ENCODE results near the gene TNFRSF14. TPM values are rescaled to one million over a fixed set of nuclear protein-coding genes. Genes with fewer than 3 reads are reported as not detected.

TNFRSF14 gene
- polyA plus RNA-seq, 3 donors = 14.7 to 18.0 (median 15.5) TPM

DNA sequence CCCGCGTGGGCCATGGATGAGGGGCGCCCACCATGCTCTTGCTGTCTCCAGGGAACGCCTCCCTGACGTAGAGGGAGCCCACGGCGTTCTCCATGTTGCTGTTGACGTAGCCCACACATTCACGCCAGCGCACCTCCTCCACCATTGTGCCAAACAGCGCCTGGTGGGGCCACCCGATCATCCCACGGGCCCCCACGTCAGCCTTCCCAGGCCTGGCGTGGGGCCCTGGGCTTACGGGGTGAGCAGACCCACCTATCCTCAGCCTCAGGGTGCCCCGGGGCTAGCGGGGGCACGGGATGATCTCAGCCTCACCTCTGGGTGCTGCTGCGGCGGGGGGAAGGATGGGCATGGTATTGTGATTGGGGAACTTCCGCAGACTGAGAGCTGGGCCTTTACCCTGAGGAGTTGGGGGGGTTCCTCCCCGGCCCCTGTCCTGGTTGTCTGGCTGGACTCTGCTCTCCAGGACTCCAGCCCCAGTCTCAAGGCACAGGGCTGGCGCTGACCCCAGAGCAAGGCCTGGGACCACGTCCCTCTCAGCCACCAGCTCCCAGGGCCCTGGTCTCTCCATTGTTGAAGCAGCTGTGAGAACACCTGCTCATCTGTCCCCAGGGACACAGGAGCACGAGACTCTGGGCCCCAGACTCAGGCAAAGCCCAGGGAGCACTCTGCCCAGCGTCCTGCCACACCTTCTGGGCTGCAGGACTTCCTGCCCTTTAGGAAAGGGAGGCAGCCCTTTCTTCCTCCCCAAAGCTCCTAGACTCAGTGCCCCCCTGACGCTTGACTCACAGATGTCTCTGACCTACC, 40.6 kb downstream of the TNFRSF14 start:
- no peak for DNase-seq (ENCODE audit: low read depth in 3 of 3, low spot score in 2 of 3)

DNA sequence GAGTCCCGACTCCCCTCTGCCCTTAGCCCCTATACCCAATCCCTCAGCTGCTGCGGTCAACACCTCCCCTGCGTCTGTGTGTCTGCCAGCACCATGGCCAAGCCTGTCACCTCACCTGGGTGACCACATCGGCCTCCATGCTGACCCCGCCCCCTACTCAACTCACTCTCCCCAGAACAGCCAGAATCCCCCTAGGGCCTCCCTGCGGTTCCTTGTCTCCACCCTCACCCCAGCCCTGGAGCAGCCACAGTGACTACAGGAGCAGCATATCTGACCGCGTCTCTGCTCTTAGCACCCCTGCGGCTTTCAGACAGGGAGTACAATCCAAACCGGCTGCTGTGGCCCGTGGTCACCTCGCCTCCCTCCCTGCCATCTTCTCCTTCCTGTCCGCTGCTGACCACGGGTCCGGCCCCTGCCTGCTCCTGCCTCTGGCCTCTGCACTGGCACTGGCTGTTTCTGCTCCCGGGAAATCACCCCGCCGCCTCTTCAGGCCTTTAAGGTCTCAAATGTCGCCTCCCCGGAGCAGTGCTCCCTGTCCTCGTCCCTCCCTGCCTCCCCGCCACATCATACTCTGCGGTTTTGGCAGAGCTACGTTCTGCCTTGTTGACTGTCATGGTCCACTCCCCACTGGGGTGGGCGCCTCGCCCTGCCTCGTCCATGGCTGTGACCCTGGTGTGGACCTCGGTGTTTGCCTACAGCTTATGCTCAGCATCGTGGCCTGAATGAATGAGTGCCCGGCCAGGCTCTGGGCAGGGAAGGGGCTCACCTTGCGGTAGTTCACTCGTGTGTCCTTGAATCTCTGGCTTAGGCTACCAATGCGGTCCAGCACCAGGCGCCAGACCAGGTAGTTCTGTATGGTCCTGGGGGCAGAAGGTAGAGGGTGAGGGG, 41.5 kb downstream of the TNFRSF14 start:
- DNase-seq (ENCODE audit: low read depth in 3 of 3, low spot score in 2 of 3) = no peak

DNA sequence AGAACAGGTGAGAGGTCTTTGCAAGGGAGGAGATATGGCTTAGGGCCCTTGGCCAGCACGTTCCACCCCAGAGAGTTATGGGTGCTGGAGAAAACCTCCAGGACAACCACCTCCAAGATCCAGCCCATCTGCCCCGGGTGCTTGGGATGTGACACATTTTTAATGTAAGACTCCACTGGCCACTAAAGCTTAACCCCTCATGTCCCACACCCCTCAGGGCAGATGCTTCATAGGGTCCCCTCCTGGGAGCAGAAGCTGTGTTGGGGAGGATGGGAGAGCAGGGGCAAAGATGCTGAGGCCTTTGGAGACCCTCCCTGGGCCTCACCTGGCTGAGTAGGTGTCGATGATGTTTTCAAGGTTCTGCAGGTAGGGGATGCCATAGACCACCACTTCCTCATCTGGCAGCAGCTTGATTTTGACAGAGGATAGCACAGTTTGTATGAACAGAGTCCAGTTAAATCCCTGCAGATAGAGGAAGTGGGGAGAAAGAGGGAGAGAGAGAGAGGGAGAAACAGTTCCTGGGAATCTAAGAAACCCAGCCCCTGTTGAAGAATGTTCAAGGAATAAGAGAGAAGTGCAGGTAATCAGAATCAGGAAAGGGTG, 42.3 kb downstream of the TNFRSF14 start:
- no peak for DNase-seq (ENCODE audit: low read depth in 3 of 3, low spot score in 2 of 3)

DNA sequence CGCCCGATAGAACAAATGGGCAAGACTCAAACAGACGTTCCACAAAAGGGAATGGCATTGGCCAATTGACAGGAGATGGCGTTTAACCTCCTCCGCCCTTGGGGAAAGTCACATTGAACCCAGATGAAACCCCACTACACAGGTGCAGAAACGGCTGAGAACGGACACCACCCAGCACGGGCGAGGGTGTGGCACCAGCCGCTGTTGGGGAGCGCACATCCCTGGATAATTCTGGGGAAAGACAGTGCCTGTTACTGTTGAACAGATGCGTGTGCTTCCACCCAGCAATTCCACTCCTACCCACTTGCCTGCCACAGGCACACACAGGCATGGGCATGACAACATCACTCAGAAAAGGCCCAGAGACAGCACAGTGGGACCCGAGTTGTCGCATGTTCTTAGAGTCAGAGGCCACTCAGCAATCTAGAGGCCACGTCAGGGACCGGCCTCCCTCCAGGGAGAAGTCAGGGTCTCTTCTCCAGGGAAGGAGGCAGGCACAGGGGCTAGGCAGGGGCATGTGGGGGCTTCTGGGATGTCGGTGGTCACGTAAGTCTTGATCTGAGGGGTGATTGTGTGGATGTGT, 45.6 kb downstream of the TNFRSF14 start:
- no peak for DNase-seq (ENCODE audit: low read depth in 3 of 3, low spot score in 2 of 3)

DNA sequence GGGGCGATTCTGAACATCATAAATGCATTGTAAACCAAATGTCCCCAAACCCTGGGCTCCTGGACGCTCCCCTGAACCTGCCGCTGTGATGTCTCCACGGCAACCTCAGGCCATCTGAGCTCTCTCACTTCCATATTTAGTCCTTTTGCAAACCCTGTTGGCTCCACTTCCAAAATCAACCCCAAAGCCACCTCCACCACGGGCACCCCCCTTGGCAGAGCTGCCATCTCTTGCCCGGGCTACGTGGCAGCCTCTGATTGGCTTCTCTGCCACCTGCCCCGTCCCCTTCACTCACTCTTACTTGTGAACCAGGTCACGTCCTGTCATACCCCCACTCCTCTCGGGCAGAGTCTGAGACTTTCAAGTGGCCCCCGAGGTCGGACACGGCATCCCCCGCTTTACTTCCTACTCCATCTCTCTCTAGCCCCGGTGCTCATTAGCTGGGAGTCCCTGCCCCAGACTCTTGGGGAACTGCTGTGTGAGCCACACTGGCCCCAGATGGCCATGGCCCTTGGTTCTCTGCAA, 46.2 kb downstream of the TNFRSF14 start:
- no peak for DNase-seq (ENCODE audit: low read depth in 3 of 3, low spot score in 2 of 3)

DNA sequence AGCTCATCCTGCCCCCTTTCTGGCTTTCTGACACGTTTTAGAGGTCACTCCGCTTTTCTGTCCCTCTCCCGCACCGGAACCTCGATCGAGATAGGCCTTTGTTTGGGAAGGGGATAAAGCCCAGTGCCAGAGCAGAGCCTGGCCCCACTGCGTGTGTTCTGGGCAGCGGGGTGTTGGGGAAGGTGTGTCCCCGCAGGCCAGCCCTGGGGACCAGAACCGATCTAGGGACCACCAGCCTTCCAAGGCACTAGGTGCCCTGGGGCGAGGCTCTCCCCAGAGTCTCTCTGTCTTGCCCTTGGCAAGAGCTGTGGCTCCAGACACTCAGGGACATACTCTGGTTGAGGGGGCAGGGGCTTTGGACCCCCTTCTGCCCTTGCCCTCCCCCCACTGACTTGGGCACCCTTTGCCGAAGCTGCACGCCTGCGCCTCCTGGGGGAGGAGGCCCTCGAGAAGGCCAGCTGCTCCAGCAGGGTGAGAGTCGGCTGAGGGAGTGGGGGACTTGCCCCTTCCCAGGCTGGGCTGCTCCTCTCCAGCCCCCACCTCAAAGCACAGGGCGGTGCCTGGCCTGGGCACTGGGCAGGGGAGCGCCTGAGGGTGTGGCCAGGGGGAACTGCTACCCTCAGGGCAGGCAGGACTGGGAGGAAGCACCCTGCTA, 46.8 kb downstream of the TNFRSF14 start:
- no peak for DNase-seq (ENCODE audit: low read depth in 3 of 3, low spot score in 2 of 3)

DNA sequence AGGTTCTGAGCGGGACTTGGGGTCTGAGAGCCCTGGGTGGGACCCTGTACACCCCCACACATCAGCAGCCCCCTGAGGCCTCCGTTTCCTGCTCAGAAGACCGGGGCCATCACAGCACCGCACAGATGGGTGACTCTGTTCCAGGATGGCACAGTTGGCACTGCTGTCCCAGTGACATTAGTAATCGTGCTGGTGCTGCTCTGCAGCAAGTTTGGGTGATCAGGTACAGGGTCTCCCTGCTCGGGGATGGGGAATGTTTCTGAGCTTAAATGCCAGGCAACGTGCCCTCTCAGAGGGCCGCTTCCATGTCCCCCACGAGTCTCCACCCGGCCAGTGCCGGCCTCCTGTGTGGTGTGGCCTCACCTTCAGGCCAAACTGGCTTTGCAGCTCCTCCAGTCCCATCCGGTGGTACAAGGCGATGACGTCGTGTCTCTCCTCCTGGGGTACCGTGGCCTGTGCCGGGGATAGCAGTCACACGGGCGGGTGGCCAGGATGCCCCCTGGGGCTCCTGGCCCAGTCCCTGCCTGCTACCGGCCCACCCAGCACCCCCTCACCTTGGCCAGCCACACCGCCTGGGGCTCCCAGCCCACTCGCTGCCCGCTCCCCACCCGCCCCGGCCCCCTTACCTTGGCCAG, 47.5 kb downstream of the TNFRSF14 start:
- no peak for DNase-seq (ENCODE audit: low read depth in 3 of 3, low spot score in 2 of 3)

DNA sequence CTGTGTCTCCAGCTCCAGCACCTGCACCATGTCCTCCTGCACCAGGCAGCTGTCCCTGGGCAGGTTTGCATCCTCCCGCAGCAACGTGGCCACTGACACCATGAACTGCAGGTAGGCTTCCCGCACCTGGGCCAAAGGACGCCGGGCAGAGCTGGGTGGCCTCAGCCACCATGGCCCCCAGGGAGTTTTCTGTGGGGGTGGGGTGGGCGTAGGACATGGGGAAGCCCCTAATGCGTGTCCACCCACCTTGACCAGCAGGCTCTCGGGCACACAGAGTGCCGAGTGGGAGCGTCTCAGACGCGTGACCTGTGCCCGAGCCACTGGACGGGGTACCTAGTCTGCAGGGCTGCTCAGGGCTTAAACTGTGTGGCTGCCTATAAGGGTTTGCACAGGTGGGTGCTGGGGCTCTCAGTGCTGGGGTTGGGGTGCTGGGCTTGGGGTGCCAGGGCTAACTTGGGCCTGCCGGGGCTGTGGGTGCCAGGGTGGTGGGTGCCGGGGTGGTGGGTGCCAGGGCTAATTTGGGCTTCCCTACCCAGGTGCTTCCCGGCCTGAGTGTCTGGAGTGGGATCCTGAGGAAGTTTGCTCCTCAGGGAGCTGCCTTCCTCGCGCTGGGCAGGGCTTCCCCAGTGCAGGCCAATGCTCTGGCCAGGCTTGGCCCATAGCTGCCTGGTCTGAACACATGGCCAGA, 48.1 kb downstream of the TNFRSF14 start:
- DNase-seq (ENCODE audit: low read depth in 3 of 3, low spot score in 2 of 3) = no peak

DNA sequence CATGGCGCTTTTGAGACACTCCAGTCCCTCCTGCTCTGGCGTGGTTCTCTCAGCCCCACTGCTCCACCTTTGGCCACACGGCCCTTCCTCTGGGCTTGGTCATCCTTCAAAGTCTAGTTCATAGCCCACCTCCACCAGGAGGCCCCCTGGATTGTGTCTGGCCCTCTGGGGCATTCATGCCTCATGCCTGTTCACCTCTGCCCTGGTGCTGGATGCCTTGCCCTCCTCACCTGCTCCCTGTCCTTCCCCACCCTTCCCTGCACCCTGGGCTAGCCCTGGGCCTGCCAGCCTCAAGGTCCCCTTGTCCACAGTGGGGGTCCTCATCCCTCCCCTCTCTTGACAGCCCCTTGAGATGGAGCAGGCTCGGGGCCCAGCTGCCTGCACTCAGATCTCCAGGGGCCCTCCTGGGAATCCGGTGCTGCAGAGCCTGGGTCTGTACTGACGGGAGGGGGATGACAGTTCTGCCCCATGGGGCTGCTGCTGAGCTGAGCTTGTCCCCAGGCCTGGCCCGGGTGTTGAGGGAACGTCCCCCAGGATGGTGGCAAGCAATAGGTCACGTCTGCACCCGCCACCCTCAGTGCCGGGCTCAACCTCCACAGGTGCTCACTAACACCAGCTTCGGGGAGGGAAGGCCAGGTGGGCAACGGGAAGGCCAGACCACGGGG, 48.8 kb downstream of the TNFRSF14 start:
- no peak for DNase-seq (ENCODE audit: low read depth in 3 of 3, low spot score in 2 of 3)

DNA sequence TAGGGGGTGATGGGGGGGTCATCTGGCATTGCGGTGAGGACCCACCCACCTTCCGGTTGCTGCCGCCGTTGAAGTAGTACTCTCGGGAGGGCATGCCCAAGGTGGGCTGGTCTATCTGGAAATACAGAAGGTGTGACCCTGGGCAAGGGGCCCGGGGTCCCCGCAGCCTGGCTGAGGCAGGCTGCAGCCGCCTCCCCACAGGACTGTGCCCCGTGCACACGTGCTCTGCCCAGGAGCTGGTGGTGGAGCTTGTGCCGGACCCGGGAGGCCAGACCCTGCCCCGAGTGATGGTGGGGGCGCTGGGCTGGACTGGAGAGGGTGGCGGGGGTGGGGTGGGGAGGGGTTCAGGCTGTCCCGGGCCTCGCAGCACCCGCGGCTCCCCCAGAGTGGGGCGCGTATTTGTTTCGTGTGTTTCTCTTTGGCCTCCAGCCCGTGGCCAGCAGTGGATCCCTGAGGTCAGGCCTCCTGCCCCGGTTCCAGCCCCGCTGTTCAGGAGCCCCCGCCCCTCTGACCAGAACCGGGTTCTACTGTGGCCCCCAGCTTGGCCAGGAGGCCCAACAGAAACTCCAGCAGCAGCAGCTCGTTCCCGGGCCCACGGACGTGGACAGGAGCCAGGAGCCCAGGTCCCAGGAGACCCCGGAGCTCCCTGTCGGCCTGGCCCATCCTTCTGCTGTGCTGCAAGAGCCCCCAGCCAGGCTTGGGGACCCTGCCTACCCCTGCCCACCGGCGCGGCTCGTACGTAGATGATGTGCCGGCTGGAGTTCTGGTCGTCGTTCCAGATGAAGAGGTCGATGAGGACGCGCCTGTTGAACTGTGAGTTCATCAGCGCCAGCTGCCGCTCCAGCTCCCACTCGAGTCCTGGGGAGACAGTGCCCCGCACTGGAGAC, 49.6 kb downstream of the TNFRSF14 start:
- DNase-seq (ENCODE audit: low read depth in 3 of 3, low spot score in 2 of 3) = no peak

DNA sequence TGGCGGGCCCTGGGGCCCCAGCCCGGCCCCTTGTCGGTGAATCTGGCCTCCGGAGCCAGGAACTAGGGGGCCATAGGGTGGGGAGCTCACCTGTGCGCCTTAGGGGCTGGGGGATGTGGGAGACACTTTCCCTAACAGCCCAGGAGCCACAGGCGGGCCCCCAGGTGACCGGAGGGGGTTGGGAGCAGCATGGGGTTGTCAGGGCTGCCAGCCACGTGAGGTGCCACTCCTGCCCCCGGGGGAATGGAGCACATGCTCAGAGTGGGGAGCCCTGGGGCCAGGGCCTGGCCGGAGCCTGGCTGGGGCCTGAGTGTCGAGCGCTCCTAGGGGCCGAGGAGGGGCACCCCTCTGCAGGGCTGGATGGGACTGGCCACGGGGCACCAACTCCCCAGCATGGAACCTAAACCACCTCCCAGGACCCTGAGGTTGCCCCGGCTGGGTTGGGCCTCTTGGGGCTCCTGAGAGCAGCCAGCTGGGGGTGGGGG, 50.3 kb downstream of the TNFRSF14 start:
- no peak for DNase-seq (ENCODE audit: low read depth in 3 of 3, low spot score in 2 of 3)

DNA sequence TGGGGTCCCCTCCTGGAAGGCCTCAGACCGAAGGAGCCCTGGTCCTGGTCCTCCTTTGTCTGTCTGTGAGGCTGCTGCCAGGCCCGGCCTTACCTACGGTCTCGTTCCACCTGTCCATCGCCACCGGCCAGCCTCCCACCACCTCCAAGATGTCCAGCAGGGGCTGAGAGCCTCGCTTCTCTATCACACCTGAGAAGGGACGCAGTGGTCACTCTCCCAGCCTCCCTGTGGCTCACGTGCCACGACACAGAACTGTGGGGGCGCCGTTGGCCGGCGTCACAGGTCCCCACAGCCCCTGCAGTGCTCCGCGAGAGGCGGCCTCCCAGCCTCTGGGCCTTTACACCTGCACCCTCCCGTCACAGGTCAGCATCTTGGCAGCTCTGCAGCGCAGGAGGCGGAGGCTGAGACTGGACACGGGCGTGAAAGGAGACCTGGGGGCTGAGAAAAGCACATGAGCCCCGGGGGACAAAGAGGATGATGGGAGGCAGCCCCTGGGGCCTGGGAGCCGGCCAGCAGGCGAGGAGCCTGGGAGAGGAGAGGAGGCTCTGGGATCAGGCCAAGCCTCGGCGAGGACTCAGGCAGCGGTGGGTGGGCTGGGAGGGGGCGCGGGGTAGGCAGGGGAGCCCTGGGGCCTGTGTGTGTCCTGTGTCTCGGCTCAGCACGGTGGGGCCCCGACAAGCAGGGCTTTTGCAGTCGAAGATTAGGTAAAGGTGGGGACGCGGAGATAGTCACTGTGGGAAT, 50.9 kb downstream of the TNFRSF14 start:
- no peak for DNase-seq (ENCODE audit: low read depth in 3 of 3, low spot score in 2 of 3)

DNA sequence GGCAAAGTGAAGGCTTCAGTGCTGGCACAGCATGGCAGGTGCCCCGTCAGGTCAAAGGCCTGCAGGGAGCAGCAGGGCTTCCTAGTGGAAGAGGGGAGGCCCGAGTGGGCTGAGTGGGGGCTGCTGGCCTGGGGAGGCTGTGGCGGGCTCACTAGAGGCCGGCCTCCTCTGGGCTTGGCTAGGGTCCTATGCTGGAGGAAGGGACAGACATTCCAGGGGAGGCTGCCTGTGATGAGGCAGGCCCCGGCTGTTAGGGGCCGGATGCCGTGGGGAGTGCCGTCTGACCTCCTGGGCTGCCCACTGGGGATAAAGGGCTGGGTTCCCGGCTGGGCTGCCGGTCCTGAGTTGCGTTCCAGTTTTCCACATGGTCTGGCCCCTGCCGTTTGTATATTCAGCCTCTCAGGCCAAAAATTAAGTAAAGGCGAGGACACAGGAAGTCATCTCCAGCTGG, 51.5 kb downstream of the TNFRSF14 start:
- DNase-seq (ENCODE audit: low read depth in 3 of 3, low spot score in 2 of 3) = no peak

DNA sequence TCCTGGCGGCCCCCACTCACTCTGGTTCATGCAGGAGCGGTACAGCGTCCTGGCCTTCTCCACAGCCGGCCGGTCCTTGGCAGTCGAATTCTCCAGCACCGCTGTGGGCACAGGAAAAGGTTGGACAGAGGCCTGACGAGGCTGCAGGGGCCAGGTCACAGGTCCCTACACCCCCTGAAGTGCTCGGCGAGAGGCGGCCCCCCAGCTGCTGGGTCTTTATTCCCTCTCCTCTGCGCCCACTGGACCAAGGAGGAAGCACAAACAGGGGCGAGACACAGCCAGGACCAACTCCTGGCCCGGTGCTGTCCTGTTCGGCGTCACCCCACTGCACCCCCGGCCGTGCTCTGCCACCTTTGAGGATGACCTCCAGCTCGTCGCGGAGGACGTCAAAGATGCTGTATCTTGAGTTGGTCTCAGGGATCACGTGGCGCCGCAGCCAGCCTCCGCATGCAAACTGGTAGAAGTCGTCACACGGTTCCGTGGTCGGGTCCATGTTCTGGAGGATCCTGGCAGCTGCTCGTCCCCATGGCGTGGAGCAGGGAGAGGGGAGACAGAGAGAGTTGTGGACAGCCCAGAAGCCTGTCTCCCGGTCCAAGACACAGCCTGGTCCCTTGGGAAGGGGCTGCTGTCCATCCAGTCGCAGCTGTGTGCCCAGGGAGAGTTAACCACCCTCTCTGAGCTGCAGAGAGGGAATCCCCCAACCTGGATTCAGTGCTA, 53.3 kb downstream of the TNFRSF14 start:
- no peak for DNase-seq (ENCODE audit: low read depth in 3 of 3, low spot score in 2 of 3)

DNA sequence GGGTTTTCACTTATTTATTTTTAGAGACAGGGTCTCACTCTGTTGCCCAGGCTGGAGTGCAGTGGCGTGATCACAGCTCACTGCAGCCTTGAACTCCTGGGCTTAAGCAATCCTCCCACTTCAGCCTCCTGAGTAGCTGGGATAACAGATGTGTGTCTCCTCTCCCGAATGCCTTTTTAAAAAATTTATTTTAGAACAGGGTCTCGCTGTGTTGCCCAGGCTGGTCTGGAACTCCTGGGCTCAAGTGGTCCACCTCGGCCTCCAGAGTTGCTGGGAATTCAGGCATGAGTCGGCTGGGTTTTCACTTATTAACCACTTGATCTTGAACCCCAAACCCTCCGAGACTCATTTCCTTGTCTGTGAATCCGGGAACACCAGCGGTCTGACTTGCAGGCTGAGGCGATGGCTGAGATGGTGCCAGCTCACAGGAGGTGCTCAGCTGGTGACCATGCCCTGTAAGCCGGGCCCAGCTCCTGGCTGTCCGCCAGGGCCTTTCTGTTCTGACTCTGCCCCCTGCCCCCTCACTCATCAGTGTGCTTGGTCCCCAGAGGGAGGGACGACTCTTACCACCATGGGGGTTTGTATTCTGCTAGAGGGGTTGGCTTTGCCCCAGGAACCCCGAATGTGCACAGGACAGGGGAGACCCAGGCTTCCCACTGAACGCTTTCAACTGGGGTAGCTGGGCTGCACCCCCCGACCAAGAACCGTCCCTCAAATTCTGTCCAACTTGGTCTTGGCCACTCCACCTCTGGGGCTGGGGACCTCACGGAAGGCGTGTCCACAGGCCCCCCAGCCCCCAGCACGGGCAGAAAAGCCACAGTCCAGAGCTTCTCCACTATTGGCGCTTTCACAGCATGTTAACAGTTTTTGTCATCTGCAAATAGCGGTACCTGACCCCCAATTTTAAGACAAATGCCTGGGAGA, 54.1 kb downstream of the TNFRSF14 start:
- DNase-seq (ENCODE audit: low read depth in 3 of 3, low spot score in 2 of 3) = no peak
